ENCODE measurements around the gene MUC20. TPM values are rescaled to one million over a fixed set of nuclear protein-coding genes. Genes with fewer than 3 reads are reported as not detected.
A peak's percentile ranks its signal among the peaks of the same experiment; 100 is the strongest.

MUC20 gene
- polyA plus RNA-seq, 1 donor (not counting 4 experiments of a cell fraction or from before 2014, with no cell fraction given) = 0.21 TPM

GRCh38 chr3:195761567-195762248, 40.9 kb downstream of the MUC20 start:
- Histone ChIP-seq H3K9ac (ENCODE audit: control insufficient read depth, extremely low read depth, insufficient read depth, low read length) (no peak overlapping the region), H2AFZ (ENCODE audit: control insufficient read depth, low read length) (no peak overlapping the region), H3K79me2 (ENCODE audit: control insufficient read depth, insufficient read depth, low read length) (no peaks in the 10 kb centered on the region), H3K9me3 (ENCODE audit: control insufficient read depth, low read depth, low read length) (no peaks in the 10 kb centered on the region), H3K27ac (ENCODE audit: control insufficient read depth, insufficient read depth, low read length) (no peak overlapping the region), H3K36me3 (ENCODE audit: control insufficient read depth in 2 of 2, extremely low read depth in 1 of 2, insufficient read depth in 2 of 2, low read length in 2 of 2) (no peaks in the 10 kb centered on the region), H3K9me1 (ENCODE audit: control insufficient read depth, extremely low read depth, insufficient read depth, low read length) (no peaks in the 10 kb centered on the region), H3K4me2 (ENCODE audit: control insufficient read depth, extremely low read depth, insufficient read depth, low read depth, low read length) (no peak overlapping the region), H3K4me1 (ENCODE audit: control insufficient read depth, extremely low read depth, insufficient read depth, low read length) (no peaks in the 10 kb centered on the region), H3K4me3 (ENCODE audit: control insufficient read depth in 2 of 3, extremely low read depth in 1 of 3, insufficient read depth in 2 of 3, low read depth in 1 of 3, low read length in 3 of 3) (no peak overlapping the region), H4K20me1 (ENCODE audit: control insufficient read depth, extremely low read depth, insufficient read depth, low read length) (no peaks in the 10 kb centered on the region), H3K27me3 (ENCODE audit: control insufficient read depth, extremely low read depth, insufficient read depth, low read length) (peaks cover 33% of the 10 kb centered on the region)
- no peak for DNase-seq (ENCODE audit: low read depth, low spot score)
- dilution Hi-C loops (cut with MboI; ENCODE audit: extremely low pct_ligation_motif_present, low sequenced_read_pairs) = no loop called here
- TF ChIP-seq CTCF (optimal IDR thresholded peaks at IDR 0.05 in 1 of 3, IDR thresholded peaks at IDR 0.05 in 1 of 3, conservative IDR thresholded peaks at IDR 0.05 in 1 of 3; ENCODE audit: extremely low read depth in 1 of 3, insufficient read depth in 2 of 3, low read length in 3 of 3) (no peak), EZH2 (IDR thresholded peaks at IDR 0.05; ENCODE audit: low read length) (peak; percentile 39)
- FAIRE-seq = no peak

GRCh38 chr3:195762249-195762585, 41.4 kb downstream of the MUC20 start:
- Histone ChIP-seq H3K9me3 (ENCODE audit: control insufficient read depth, low read depth, low read length) (no peaks in the 10 kb centered on the region), H3K79me2 (ENCODE audit: control insufficient read depth, insufficient read depth, low read length) (no peaks in the 10 kb centered on the region), H2AFZ (ENCODE audit: control insufficient read depth, low read length) (no peak overlapping the region), H3K27ac (ENCODE audit: control insufficient read depth, insufficient read depth, low read length) (no peak overlapping the region), H3K4me3 (ENCODE audit: control insufficient read depth in 2 of 3, extremely low read depth in 1 of 3, insufficient read depth in 2 of 3, low read depth in 1 of 3, low read length in 3 of 3) (no peak overlapping the region), H4K20me1 (ENCODE audit: control insufficient read depth, extremely low read depth, insufficient read depth, low read length) (no peaks in the 10 kb centered on the region), H3K4me1 (ENCODE audit: control insufficient read depth, extremely low read depth, insufficient read depth, low read length) (no peaks in the 10 kb centered on the region), H3K9me1 (ENCODE audit: control insufficient read depth, extremely low read depth, insufficient read depth, low read length) (no peaks in the 10 kb centered on the region), H3K36me3 (ENCODE audit: control insufficient read depth in 2 of 2, extremely low read depth in 1 of 2, insufficient read depth in 2 of 2, low read length in 2 of 2) (no peaks in the 10 kb centered on the region), H3K4me2 (ENCODE audit: control insufficient read depth, extremely low read depth, insufficient read depth, low read depth, low read length) (no peak overlapping the region), H3K27me3 (ENCODE audit: control insufficient read depth, extremely low read depth, insufficient read depth, low read length) (peaks cover 33% of the 10 kb centered on the region), H3K9ac (ENCODE audit: control insufficient read depth, extremely low read depth, insufficient read depth, low read length) (no peak overlapping the region)
- dilution Hi-C loops (cut with MboI; ENCODE audit: extremely low pct_ligation_motif_present, low sequenced_read_pairs) = no loop called here
- TF ChIP-seq CTCF (optimal IDR thresholded peaks at IDR 0.05 in 1 of 3, IDR thresholded peaks at IDR 0.05 in 1 of 3, conservative IDR thresholded peaks at IDR 0.05 in 1 of 3; ENCODE audit: extremely low read depth in 1 of 3, insufficient read depth in 2 of 3, low read length in 3 of 3) (no peak), EZH2 (IDR thresholded peaks at IDR 0.05; ENCODE audit: low read length) (no peak)
- DNase-seq (ENCODE audit: low read depth, low spot score) (no peak), FAIRE-seq (no peak)

Measured in keratinocyte (primary cell).